Liver (tissue), 9 donors: ENCODE results near the gene ST3GAL4. TPM values are rescaled to one million over a fixed set of nuclear protein-coding genes. Genes with fewer than 3 reads are reported as not detected.

ENCODE experiments used
- DNase-seq: peaks from one replicate; pipeline ENCODE4 v3.0.0-alpha.2; 2017; ENCODE audit warnings: low spot score
- H3K27ac ChIP-seq, 2 donors: one replicate each; pipeline ENCODE4 v1.7.0; 2013; ENCODE audit warnings: inconsistent platforms in 2 of 2, low read length in 2 of 2, control low read depth in 1 of 2, low read depth in 1 of 2, mild to moderate bottlenecking in 1 of 2
- H3K27me3 ChIP-seq, 4 donors: one replicate each; pipeline versions ENCODE4 v1.6.1 to v1.7.0; 2013; ENCODE audit warnings: low read length in 3 of 4, inconsistent platforms in 1 of 4, mild to moderate bottlenecking in 1 of 4, moderate library complexity in 1 of 4; ENCODE audit not compliant: control insufficient read depth in 4 of 4, insufficient read depth in 4 of 4
- H3K36me3 ChIP-seq, 4 donors: one replicate each; pipeline versions ENCODE4 v1.6.1 to v1.7.0; 2013; ENCODE audit warnings: low read length in 3 of 4, mild to moderate bottlenecking in 3 of 4, low read depth in 1 of 4, moderate library complexity in 1 of 4; ENCODE audit not compliant: control insufficient read depth in 4 of 4, insufficient read depth in 3 of 4
- H3K4me1 ChIP-seq, 4 donors: one replicate each; pipeline versions ENCODE4 v1.6.1 to v1.7.0; 2013; ENCODE audit warnings: low read length in 3 of 4, mild to moderate bottlenecking in 3 of 4, moderate library complexity in 1 of 4; ENCODE audit not compliant: control insufficient read depth in 4 of 4, insufficient read depth in 4 of 4
- H3K4me3 ChIP-seq, 3 donors: one replicate each; pipeline versions ENCODE4 v1.6.1 to v1.7.0; 2013; ENCODE audit warnings: low read length in 3 of 3, control low read depth in 1 of 3, low read depth in 1 of 3, mild to moderate bottlenecking in 1 of 3
- H3K9ac ChIP-seq, 2 donors: one replicate each; pipeline ENCODE4 v1.7.0; 2013; ENCODE audit warnings: low read length in 2 of 2, mild to moderate bottlenecking in 2 of 2, moderate library complexity in 2 of 2, control low read depth in 1 of 2, low read depth in 1 of 2
- H3K9me3 ChIP-seq, 4 donors: one replicate each; pipeline versions ENCODE4 v1.6.1 to v1.7.0; 2013; ENCODE audit warnings: low read length in 3 of 4; ENCODE audit not compliant: control insufficient read depth in 4 of 4
- EGR1 ChIP-seq, 2 donors: IDR thresholded peaks; 2 replicates each; pipeline ENCODE4 v1.6.1; 2016 to 2018; ENCODE audit warnings: antibody characterized with exemption in 2 of 2, low read depth in 2 of 2
- FOXA1 ChIP-seq: IDR thresholded peaks from 2 replicates; pipeline ENCODE4 v1.6.1; 2016; ENCODE audit warnings: antibody characterized with exemption
- FOXA2 ChIP-seq: IDR thresholded peaks from 2 replicates; pipeline ENCODE4 v1.6.1; 2016; ENCODE audit warnings: antibody characterized with exemption
- GABPA ChIP-seq, 2 donors: IDR thresholded peaks in 1 of 2; conservative IDR thresholded peaks in 1 of 2; 2 replicates each; pipeline ENCODE4 v1.6.1; 2016; ENCODE audit warnings: antibody characterized with exemption in 2 of 2, mild to moderate bottlenecking in 1 of 2, moderate library complexity in 1 of 2
- HNF4A ChIP-seq, 2 donors: conservative IDR thresholded peaks; 2 replicates each; pipeline ENCODE4 v1.6.1; 2016; ENCODE audit warnings: antibody characterized with exemption in 2 of 2, mild to moderate bottlenecking in 2 of 2
- HNF4G ChIP-seq: IDR thresholded peaks from 2 replicates; pipeline ENCODE4 v1.6.1; 2016; ENCODE audit warnings: antibody characterized with exemption
- JUND ChIP-seq, 2 donors: IDR thresholded peaks; 2 replicates each; pipeline ENCODE4 v1.6.1; 2016; ENCODE audit warnings: antibody characterized with exemption in 2 of 2
- NR2F2 ChIP-seq: IDR thresholded peaks from 2 replicates; pipeline ENCODE4 v1.6.1; 2016; ENCODE audit warnings: antibody characterized with exemption
- RXRA ChIP-seq, 2 donors: IDR thresholded peaks; 2 replicates each; pipeline ENCODE4 v1.6.1; 2017 to 2018; ENCODE audit warnings: antibody characterized with exemption in 2 of 2, mild to moderate bottlenecking in 1 of 2
- SP1 ChIP-seq: IDR thresholded peaks from 2 replicates; pipeline ENCODE4 v1.6.1; 2018; ENCODE audit warnings: antibody characterized with exemption, mild to moderate bottlenecking
- TAF1 ChIP-seq: conservative IDR thresholded peaks from 2 replicates; pipeline ENCODE4 v1.6.1; 2016; ENCODE audit warnings: antibody characterized with exemption, mild to moderate bottlenecking
- YY1 ChIP-seq: IDR thresholded peaks from 2 replicates; pipeline ENCODE4 v1.6.1; 2016; ENCODE audit warnings: antibody characterized with exemption, mild to moderate bottlenecking
- WGBS: extraction: QIAGEN DNeasy Blood & Tissue Kit; methylation state at CpG from one replicate; pipeline ENCODE4 v1.1.7; 2013; 5-methylcytosine and 5-hydroxymethylcytosine counted together
- polyA plus RNA-seq, 2 donors: library from polyadenylated mRNA; stranded (reverse) in 1 of 2; unstranded in 1 of 2; fragments of 200-250 nt in 1 of 2; fragments of >200 nt in 1 of 2; fragmentation: Nextera tagmentation in 1 of 2; extraction: Ambion mirVana in 1 of 2; gene quantifications; one replicate each; pipeline versions ENCODE4 v1.2.1 to v1.2.3, GENCODE V29; 2013 to 2015
- total RNA-seq, 2 donors: library from RNA; depleted of rRNA; stranded (reverse); fragments of >200 nt; gene quantifications; one replicate each; pipeline ENCODE4 v1.2.3, GENCODE V29; 2014
- TF ChIP-seq, protein P1 (sequence below): fragments of 150-350 bp; IDR thresholded peaks from 2 replicates; pipeline ENCODE4 v1.5.1; 2017; ENCODE audit warnings: improper control_type of control experiment, low read depth, low read length; ENCODE audit not compliant: missing input control
- TF ChIP-seq, protein P2 (sequence below): IDR thresholded peaks from 2 replicates; pipeline ENCODE4 v1.6.1; 2016; ENCODE audit warnings: antibody characterized with exemption
- TF ChIP-seq, protein P3 (sequence below): IDR thresholded peaks from 2 replicates; pipeline ENCODE4 v1.6.1; 2016; ENCODE audit warnings: antibody characterized with exemption
- TF ChIP-seq, protein P4 (sequence below): IDR thresholded peaks from 2 replicates; pipeline ENCODE4 v1.6.1; 2016; ENCODE audit warnings: antibody characterized with exemption, mild to moderate bottlenecking
- donor health status: healthy.
- donor health status: healthy.
- donor health status: healthy.
- donor health status: healthy.
- donor health status: healthy.

ST3GAL4 gene
- total and polyA plus RNA-seq, 4 donors, result 4.5 to 18.4 (median 10.6) TPM

DNA sequence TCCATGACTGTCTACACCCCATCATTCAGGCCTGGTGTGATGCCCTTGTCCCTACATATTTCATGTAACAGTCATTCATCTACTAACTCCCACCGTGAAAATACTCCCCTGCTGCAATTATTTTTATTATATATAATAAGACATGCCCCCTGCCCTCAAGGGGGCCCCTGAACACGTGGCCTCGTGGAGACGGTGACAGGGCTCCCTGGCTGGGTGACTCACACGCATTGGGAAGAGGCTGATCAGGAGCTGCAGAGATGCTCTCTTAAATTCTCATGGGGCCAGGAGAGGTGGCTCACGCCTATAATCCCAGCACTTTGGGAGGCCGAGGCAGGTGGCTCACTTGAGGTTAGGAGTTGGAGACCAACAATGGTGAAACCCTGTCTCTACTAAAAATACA is 88.6 kb downstream of the ST3GAL4 start:
- 81% methylated on average over 7 of the region's 7 CpGs for WGBS
- no peak for DNase-seq

DNA sequence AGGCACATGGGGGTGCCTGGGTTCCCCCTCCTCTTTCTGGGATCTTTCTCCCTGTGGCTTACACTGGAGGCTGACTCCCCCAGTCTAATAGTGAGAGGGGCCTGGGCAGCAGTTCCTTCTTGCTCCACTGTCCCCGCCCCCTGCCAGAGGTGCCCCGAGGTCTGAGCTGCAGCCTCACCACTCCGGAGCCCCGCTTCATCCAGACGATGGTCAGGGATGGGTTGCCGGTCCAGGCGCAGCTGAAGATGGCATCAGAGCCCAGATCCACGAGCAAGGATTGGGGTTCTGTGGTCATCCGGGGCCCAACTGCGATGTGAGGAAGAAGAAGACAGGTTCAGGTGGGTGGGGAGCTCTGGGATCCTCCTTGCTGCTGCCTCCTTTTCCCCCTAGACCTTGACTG is 91.1 kb downstream of the ST3GAL4 start:
- Histone ChIP-seq H3K27ac (no peak overlapping the region), H3K4me3 (no peak overlapping the region), H3K36me3 (no peaks in the 10 kb centered on the region), H3K27me3 (peaks cover 0 to 3% (median 0%) of the 10 kb centered on the region in 4 donors), H3K9ac (no peak overlapping the region), H3K9me3 (no peaks in the 10 kb centered on the region), H3K4me1 (no peaks in the 10 kb centered on the region)
- TF ChIP-seq, protein P1, sequence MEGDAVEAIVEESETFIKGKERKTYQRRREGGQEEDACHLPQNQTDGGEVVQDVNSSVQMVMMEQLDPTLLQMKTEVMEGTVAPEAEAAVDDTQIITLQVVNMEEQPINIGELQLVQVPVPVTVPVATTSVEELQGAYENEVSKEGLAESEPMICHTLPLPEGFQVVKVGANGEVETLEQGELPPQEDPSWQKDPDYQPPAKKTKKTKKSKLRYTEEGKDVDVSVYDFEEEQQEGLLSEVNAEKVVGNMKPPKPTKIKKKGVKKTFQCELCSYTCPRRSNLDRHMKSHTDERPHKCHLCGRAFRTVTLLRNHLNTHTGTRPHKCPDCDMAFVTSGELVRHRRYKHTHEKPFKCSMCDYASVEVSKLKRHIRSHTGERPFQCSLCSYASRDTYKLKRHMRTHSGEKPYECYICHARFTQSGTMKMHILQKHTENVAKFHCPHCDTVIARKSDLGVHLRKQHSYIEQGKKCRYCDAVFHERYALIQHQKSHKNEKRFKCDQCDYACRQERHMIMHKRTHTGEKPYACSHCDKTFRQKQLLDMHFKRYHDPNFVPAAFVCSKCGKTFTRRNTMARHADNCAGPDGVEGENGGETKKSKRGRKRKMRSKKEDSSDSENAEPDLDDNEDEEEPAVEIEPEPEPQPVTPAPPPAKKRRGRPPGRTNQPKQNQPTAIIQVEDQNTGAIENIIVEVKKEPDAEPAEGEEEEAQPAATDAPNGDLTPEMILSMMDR, result no peak
- TF ChIP-seq, protein P2, sequence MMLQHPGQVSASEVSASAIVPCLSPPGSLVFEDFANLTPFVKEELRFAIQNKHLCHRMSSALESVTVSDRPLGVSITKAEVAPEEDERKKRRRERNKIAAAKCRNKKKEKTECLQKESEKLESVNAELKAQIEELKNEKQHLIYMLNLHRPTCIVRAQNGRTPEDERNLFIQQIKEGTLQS, result no peak
- TF ChIP-seq YY1 (no peak), EGR1 (IDR thresholded peaks at IDR 0.05; ENCODE audit: low read depth in 2 of 2) (no peak), FOXA2 (no peak), FOXA1 (no peak), HNF4G (no peak)
- no peak for DNase-seq
- 77% methylated on average over 10 of the region's 10 CpGs for WGBS

More for the DNA sequence above, 88.6 kb downstream of the ST3GAL4 start:
- Histone ChIP-seq H3K27me3 (peaks cover 0 to 8% (median 0%) of the 10 kb centered on the region in 4 donors), H3K4me3 (no peak overlapping the region), H3K36me3 (no peaks in the 10 kb centered on the region), H3K4me1 (peaks cover 0 to 6% (median 4%) of the 10 kb centered on the region in 4 donors), H3K9me3 (no peaks in the 10 kb centered on the region), H3K9ac (no peak overlapping the region), H3K27ac (no peak overlapping the region)
- TF ChIP-seq, protein P1, result no peak
- no peak for TF ChIP-seq NR2F2
- no peak for TF ChIP-seq FOXA1
- no peak for TF ChIP-seq JUND (IDR thresholded peaks at IDR 0.05)
- TF ChIP-seq EGR1 (IDR thresholded peaks at IDR 0.05; ENCODE audit: low read depth in 2 of 2), result no peak
- no peak for TF ChIP-seq SP1
- no peak for TF ChIP-seq HNF4G

DNA sequence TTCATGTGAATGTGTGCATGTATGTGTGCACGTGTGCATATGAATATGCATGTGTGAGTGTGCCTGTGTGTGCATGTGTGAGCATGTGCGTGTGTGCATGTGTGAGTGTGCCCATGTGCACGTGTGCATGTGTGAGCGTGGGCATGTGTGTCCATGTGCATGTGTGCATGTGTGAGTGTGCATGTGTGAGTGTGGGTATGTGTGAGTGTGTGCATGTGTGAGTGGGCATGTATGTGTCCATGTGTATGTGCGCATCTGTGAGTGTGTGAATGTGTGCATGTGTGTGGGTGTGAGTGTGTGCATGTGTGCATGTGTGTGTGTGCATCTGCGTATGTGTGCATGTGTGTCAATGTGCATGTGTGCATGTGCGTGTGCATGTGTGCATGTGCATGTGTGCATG is 94.7 kb downstream of the ST3GAL4 start:
- Histone ChIP-seq H3K9me3 (no peaks in the 10 kb centered on the region), H3K4me3 (no peak overlapping the region), H3K4me1 (no peaks in the 10 kb centered on the region), H3K9ac (no peak overlapping the region), H3K36me3 (no peaks in the 10 kb centered on the region), H3K27ac (no peak overlapping the region), H3K27me3 (no peaks in the 10 kb centered on the region)
- 87% methylated on average over 7 of the region's 7 CpGs for WGBS
- DNase-seq, result no peak
- TF ChIP-seq TAF1, result no peak
- no peak for TF ChIP-seq SP1
- no peak for TF ChIP-seq FOXA1
- TF ChIP-seq HNF4A (conservative IDR thresholded peaks at IDR 0.05), result no peak
- TF ChIP-seq, protein P2, result no peak
- TF ChIP-seq, protein P3, sequence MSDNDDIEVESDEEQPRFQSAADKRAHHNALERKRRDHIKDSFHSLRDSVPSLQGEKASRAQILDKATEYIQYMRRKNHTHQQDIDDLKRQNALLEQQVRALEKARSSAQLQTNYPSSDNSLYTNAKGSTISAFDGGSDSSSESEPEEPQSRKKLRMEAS, result no peak
- TF ChIP-seq EGR1 (IDR thresholded peaks at IDR 0.05; ENCODE audit: low read depth in 2 of 2), result no peak
- no peak for TF ChIP-seq YY1
- no peak for TF ChIP-seq RXRA (IDR thresholded peaks at IDR 0.05)
- TF ChIP-seq, protein P4, sequence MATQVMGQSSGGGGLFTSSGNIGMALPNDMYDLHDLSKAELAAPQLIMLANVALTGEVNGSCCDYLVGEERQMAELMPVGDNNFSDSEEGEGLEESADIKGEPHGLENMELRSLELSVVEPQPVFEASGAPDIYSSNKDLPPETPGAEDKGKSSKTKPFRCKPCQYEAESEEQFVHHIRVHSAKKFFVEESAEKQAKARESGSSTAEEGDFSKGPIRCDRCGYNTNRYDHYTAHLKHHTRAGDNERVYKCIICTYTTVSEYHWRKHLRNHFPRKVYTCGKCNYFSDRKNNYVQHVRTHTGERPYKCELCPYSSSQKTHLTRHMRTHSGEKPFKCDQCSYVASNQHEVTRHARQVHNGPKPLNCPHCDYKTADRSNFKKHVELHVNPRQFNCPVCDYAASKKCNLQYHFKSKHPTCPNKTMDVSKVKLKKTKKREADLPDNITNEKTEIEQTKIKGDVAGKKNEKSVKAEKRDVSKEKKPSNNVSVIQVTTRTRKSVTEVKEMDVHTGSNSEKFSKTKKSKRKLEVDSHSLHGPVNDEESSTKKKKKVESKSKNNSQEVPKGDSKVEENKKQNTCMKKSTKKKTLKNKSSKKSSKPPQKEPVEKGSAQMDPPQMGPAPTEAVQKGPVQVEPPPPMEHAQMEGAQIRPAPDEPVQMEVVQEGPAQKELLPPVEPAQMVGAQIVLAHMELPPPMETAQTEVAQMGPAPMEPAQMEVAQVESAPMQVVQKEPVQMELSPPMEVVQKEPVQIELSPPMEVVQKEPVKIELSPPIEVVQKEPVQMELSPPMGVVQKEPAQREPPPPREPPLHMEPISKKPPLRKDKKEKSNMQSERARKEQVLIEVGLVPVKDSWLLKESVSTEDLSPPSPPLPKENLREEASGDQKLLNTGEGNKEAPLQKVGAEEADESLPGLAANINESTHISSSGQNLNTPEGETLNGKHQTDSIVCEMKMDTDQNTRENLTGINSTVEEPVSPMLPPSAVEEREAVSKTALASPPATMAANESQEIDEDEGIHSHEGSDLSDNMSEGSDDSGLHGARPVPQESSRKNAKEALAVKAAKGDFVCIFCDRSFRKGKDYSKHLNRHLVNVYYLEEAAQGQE, result no peak
- no peak for TF ChIP-seq GABPA (IDR thresholded peaks at IDR 0.05 in 1 of 2, conservative IDR thresholded peaks at IDR 0.05 in 1 of 2)
- TF ChIP-seq HNF4G, result no peak
